Stimulated activated CD4-positive, alpha-beta T cell treated with anti-CD3 and anti-CD28 coated beads, Interleukin-2, amount 100 ng/mL, for 48 hours (primary cell): ENCODE results near the gene PFN1.

Source experiments
- DNase-seq, 2 donors: peaks; one replicate each; pipeline ENCODE4 v3.0.0-alpha.2; 2020

The PFN1 gene

DNA sequence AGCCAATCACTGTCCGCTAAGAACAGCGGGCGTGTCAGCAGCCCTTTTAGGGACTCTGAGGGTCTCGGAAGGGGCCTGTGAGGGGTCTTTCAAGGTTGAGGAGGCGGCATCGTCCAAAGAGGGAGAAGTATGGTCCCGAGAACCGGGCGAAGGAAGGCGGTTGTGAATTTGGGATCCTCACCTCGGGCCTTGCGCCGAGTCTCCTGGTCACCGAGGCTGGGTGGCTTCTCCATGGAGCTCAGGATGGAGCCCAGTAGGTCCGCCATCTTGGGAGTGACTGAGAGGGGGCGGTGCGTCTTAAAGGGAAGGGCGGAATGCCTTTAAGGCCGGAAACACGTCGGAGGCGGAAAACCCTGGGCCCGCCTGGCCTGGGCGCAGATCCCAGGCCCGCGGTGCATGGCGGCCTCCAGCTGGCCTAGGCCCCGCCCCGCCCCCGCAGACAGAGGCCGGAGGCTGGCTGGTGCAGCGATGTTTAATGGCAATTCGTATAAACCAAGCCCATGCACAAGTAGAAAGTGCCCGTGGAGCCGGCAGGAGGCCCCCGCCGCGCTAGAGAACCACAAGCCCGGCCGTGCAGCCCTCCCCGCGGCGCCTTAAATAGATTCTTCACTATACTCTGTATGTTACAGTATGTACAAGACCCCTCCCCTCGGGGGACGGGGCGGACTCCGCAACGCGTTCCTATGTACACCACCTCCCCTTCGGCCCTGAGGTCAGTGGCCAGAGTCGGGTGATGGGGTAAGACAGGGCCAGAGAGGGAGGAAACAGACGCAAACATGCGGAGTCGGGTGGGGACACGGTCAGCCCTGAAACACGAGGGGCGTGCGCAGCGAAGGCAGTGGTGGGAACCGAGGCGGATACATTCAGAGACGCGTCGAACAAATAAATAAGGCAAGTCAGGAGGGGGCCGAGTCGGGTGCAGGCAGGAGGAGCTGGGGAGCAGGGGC, 19.5 kb upstream of the PFN1 start, which contains the start of gene SPAG7:
SPAG7 (minus strand) TSS at position 279 of the 947 bp plus-strand sequence; CDS start at position 266, 13 bp downstream.
- peak; percentile 90 to 92 for DNase-seq

DNA sequence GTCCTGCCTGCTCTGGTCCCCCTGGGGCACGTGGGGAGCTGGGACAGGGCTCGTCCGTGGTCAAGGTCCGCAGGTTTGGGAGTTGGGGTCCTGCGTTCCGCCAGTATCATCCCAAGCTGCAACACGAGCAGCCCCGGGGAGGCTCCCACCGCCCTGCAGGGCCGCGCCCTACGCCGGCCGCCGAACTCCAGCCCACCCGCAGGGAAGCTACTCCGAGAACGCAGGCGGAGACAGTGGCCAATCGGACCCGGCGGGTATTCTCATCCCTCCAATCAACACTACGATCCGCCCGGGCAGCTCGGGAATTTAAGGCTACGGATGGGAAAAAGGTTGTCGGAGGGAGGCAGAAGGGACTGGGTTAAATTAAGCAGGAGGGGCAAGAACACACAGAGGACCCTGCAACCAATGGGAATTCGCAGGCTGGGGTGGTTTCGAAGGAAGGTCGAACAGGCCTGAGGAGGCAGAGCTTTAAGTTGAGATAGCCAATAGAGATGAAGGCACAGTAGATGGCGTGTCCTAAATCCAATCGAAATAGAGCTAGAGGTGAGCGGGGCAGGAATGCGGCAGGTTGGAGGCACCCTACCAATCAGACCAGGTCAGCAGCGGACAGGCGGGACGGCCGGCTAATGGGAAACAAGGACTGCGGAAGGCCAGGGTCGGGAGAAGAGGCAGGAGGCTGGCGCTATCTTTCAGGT, 18.7 kb upstream of the PFN1 start:
- DNase-seq = peak; percentile 79 to 84

DNA sequence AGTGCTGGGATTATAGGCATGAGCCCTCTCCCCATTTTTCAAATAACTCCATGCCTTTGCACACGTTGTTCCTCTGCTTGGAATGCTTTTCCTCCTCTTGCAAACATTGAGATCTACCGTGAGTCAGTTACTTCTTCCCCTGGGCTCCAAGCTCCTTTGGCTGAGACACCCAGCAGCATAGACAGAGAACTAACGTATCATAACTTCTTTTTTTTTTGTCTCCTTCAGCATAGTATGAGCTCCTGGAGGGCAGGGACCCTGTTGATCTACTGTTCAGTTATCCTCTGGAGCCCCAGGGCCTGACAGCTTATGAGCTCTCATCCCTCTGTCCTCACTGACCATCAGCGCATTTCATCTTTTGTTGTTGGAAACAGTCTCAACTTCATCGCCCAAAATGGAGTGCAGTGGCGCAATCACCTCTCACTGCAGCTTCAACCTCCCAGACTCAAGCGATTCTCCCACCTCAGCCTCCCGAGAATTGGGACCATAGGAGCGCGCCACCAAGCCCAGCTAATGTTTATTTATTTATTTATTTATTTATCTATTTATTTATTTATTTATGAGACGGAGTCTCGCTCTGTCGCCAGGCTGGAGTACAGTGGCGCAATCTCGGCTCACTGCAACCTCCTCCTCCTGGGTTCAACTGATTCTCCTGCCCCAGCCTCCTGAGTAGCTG, 17.1 kb upstream of the PFN1 start:
- no peak for DNase-seq

DNA sequence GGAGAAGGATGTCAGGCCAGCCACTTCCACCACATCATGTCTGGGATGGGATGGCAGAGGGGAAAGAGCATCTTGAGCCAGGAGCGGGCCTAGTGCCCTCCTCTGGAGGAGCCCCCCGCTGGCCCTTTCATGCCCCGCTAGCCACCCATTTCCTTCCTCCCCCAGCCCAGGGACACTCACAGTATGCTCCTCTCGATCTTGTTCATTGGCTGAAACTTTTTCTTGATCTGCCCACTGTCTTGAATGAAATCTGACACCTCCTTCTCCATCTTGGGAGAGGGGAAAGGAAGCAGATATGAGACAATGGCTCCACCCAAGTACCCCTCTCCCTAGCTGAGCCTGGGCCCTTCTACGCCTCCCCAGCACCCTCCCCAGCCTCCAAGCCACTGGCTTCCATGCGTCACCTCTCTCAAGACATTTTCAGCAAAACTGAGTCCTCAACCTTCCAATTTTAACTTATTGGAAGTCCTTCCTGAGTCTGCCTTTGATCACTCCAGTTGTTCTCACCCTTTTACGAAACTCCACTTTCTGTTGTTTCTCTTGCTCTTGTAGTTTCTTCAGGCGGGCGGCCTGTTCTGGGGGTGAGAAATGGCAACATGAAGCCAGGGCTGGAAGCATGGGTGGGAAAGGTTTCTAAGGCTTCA, 12.1 kb upstream of the PFN1 start:
- DNase-seq = no peak

DNA sequence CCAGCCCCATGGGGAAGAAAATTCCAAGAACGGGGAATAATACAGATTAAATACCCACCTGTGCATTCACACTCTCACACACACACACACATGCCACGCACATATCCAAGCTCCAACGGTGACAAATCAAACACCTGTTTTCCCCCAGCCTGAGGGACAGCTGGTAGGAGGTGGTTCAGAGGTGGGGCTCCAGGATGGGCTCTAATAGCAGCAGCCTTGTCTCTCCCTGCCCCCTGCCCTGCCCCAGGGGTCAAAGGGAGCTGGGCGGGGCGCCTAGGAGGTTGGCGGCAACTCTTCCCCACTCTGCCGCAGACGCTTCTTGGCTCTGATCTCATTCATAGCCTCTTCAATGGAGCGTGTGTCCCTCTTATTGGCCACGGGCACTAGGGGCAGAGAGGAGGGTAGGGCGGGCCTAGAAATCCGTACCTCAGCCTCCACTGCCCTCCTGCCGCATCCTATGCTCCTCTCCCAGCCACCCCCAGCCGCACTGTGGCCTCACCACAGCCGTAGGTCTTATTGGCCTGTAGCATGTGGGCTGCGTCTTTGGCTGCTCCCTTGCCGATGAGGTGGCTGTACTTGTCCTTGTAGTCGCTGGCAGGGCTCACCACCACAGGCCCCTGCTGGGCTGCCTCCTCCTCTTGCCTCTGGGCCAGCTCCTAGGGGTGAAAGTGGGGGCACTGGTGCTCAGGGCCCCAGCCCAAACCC, 11.1 kb upstream of the PFN1 start:
- no peak for DNase-seq

DNA sequence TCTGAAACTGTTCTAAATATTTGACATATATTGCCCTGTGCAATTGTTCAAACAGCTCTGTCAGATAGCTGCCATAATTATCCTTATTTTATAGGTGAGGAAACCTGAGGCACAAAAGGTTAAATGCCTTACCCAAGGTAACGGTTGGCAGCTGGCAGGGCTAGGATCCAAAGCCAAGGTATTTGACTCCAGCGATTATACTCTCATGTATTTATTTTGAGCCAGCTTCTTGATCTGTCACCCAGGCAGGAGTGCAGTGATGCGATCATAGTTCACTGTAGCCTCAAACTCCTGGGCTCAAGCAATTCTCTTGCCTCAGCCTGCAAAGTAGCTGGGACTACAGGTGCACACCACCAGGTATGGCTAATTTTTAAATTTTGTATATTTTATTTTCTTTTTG, 9.8 kb upstream of the PFN1 start:
- DNase-seq = no peak

DNA sequence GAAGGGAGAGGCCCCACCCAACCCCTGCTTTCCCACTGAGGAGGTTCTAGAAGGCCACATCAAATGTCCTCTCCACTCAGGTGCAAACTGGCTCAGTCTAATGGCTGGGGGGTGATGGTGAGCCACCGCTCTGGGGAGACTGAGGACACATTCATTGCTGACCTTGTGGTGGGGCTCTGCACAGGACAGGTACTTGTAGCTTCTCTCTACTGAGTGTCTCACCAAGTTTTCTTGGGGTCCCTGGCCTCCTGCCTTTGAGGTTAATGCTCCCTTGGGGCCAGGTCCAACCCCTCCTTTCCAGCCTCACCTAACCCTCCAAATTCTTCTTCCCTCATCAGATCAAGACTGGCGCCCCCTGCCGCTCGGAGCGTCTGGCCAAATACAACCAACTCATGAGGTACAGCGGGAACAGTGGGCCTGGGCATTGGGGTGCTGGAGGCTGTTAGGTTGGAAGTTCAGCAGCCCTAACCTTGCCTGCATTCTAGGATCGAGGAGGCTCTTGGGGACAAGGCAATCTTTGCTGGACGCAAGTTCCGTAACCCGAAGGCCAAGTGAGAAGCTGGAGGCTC, 8.2 kb upstream of the PFN1 start:
- peak in 1 of 2 donors; percentile 49 for DNase-seq

DNA sequence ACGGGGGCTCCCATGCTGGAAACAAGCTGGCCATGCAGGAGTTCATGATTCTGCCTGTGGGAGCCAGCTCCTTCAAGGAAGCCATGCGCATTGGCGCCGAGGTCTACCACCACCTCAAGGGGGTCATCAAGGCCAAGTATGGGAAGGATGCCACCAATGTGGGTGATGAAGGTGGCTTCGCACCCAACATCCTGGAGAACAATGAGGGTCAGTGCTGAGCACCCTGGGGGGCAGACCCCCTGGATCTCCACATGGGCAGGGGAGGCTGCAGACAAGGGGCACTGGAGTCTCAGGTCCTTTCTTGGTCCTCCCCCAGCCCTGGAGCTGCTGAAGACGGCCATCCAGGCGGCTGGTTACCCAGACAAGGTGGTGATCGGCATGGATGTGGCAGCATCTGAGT, 6.8 kb upstream of the PFN1 start:
- no peak for DNase-seq

DNA sequence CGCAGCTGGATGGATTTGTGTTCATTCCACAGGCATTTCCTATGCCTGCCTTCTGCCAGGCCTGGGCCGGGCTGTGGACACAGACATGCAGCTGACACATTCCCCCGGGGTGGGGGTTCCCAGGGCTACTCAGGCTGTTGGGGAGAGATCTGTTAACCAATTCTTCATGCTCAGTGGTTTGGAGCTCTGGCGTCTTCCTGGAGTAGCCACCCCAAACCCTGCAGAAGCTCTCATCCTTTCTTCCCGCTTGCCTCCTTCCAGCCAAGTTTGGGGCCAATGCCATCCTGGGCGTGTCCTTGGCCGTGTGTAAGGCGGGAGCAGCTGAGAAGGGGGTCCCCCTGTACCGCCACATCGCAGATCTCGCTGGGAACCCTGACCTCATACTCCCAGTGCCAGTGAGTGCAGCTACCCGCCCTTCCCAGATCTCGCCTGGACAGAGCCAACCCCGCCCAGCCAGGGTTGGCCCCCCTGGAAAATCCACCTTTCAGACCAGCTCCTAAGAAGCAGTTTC, 5.2 kb upstream of the PFN1 start:
- DNase-seq = no peak

DNA sequence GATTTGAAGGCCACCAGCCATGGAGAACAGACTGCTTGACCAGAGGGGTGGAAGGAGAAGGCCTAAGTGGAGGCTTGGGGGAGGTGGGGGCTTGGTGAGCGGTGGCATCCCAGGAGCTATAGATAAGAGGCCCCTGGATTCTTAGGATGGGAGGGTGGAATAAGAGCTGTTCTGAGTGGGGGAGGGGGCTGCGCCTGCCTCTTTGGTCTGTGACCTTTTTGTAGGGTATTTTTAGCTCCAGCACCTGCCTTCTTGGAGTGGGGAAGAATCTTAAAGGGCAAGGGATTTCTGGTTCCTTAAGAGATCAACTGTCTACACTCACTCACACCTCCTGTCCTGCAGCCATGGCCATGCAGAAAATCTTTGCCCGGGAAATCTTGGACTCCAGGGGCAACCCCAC, 3.2 kb upstream of the PFN1 start:
- no peak for DNase-seq

DNA sequence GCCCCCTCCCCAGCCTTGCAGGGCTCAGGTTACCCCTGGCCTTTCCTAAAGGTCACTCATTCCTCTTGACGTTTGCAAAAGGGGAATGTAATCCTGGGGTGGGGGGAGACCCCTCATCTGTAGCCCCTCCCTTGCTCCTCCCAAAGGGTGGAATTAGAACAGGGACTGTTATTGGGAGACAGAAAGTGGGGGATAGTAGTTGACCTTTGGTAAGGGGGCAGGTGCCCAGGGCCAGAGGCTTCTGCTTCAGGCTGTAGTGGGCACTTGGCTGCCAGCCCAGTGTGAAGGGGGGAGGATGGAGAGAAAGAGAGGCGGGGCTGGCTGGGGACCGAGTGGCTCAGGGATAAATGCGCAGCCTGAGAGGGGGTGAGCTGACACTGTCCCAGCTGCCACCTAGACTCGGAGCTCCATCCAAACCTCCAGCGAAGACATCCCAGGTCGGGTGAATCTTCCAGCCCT, 2.4 kb upstream of the PFN1 start, which contains the start of gene ENO3:
ENO3 (plus strand) TSS at position 374 of the 459 bp plus-strand sequence. CDS start 711 bp downstream, outside the sequence.
- no peak for DNase-seq

DNA sequence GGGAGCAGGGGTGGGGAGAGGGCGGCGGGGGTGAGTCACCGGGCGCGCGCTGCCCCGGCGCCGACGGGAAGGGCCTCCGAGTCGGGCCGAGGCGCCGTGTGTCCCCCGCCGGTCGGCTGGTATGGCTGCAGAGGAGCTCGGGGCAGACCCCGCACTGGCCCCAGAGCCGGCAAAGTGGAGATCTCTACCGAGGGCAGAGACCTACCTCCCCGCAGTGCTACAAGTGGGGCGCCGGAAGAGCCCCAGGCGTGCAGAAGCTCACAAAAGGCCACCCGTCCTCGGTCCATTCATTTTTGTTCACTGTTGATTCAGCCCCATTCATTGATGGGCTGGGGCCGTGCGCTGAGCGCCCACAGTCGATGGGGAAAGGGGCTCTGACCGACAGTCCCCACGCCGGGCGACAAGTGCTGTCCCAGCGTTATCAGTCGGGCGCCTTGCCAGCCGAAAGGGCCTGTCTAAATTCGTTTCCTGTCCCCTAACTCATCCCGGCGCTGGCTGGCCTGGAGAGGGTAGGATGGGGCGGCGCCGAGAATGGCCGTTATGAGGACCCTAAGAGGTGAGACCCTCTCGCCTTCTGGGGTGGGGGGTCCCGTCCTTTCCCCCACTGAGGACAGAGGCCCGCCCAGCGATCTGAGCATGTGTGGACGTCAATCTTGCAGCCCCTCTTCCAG, 1.9 kb upstream of the PFN1 start:
- DNase-seq = no peak

DNA sequence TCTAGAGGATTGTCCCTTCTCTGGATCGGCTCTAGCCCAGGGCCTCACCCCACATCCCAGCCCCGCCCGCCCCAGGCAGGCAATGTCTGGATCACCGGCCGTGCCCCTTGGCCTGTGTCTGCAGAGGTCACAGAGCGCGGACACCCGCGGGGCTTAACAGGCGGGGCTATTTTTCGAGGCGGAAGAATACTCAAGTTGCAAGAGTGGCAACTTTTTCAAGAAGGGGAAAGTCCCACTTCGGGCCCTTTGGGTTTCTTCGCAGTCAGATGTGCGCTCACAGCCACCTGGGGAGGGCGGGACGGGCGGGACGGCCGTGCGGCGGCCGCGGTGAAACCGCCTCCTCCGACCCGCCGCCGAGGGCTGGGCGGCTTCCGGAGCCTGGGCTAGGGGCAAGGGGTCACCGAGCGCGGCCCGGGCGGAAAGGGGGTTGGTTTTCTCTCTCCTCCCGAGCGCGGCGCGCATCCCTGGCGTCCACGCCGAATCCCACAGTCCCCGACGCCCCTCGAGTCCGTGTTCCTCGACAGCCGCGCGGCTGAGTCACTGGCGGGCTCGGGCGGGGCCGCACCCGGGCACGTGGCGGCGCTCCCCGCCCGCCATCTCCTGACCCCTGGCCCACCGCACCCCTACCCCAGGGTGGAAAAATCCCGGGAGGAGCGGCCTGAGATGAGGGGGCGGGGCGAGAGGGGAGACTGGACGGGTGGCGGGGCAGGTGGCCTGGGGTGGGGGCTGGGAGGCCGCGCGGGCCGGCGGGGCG, 1.2 kb upstream of the PFN1 start:
- DNase-seq = peak; percentile 65 to 70

DNA sequence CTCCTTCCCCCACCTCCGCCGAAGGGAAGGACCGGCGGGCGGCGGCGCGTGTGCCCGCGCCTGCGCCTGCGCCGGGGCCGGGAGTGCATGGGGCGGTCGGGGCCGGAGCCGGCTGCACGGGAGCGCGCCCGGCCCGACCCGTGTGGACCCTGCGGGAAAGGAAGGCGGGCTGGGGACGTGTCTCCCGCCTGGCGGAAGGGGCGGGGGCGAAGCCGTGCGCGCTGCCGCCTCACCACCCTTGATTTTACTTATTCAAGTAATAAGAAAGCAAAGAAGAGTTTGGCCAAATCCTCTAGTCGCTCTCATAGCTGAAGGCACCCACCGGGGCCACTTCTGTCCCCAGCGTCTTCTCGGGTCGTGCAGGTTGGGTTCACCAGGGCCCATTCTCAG, 596 bp upstream of the PFN1 start:
- DNase-seq = peak; percentile 66 to 75

DNA sequence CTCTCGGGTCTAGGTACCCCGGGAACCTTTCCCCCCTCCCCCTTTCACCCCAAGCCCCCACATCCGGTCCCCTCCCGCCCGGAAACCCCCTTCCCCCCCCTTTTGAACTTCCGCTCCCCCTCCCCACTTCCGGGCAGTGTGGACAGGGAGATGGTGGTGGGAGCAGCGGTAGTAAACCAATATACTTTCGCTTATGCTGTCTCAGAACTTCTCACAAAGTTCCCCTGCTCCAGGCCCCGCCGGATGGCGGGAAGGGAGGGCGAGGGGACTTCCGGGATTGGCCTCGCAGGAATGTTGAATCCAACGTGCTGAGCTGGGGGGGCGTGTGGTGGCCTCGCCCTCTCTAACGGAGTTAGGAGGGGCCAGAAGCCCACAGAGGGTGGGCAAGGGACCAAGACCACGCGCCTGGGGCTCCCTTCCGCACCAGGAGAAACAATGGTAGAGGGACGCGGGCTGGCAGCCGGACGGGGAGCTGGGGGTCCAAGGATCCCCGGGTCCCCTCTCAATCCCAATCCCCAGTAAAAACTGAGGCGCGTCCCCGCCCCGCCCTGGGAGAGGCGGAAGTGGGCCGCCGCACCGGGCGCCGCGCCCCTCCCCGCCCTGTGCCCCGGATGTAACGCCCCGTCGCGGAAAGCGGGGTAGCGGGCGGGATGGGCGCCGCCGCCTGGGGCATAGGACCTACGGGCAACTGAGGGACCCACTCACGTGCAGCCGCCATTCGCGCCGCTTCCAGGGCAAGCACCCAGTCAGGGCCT, 742 bp downstream of the PFN1 start:
- peak; percentile 62 to 64 for DNase-seq

DNA sequence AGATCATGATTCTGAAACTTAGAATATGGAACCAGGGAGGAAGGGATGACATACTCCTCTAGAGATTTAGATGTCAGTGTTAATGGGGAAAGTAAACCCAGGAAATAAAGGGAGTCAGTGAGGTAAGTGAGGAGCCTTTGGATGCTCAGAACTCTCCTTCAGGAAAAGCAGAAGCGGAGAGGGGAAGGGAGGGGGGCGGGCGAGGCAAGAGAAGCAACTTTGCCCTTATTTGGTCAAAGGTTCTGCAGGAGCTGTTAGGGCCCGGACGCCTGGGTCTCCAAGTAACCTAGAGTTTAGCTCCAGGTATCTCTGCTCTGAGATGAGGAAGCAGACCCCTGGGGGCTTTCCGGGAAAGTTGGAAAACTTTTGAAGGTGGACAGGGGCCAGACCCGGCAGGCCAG, 1.3 kb downstream of the PFN1 start:
- DNase-seq = no peak

DNA sequence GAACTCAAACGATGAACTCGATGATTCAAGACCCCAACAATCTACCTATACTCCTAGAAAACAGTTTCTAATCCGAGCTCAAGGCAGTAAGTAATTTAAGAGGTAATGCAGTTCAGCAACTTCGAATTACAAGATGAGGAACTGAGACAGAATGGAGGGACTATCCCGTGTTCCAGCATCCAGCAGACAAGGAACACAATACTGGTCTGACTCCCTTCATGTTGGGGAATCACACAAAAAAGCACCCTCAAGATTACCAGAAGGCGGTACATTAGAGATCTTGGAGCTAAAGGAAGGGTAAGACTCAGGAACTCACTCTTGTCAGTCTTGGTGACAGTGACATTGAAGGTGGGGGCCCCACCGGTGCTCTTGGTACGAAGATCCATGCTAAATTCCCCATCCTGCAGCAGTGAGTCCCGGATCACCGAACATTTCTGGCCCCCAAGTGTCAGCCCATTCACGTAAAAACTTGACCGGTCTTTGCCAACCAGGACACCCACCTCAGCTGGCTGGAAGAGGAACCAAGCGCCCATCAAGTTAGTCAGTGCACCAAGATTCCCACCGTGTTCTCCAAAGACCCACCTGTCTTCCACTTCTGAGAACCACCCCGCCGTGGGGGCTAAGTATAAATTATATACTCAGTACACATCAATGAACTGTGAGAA, 1.9 kb downstream of the PFN1 start:
- no peak for DNase-seq

DNA sequence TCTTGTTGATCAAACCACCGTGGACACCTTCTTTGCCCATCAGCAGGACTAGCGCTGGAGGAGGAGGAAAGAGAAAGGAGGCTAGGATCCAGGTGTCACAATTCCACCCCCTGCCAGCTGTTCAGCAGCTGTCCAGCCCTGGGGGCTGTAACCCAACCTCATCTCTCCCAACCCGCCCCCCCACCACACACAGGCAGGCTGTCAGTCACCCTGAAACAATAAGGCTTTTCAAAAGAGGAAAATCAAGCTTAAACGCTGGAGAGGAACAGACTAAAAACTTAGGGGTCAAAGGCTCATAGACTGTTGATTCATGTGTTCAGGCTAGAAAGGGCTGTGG, 2.4 kb downstream of the PFN1 start:
- DNase-seq = no peak
